PC-3 (cell line): ENCODE data around the gene RSRC1. TPM values are rescaled to one million over a fixed set of nuclear protein-coding genes. Genes with fewer than 3 reads are reported as not detected.
"Not testable (repeated sequence)": the region's sequence is repeated elsewhere in the genome, so short reads cannot be mapped to it uniquely, and the experiment has no call there.

Experiments used
- ATAC-seq: fragments of 200-7000 bp; cut with Tn5 transposase; 2 replicates; pipeline ENCODE4 v1.9.1; 2020; ENCODE audit warnings: mild to moderate bottlenecking, moderate library complexity
- BruUV-seq: library from RNA; stranded (reverse); fragments of 400-500 nt; replicated peaks from 2 replicates; lab custom pipeline; 2021; lab: Mats Ljungman, UMichigan
- CTCF ChIA-PET: fragments of 300-600 bp; sonication (Branson Sonifier 250); formaldehyde crosslinking; loops from one replicate; lab custom pipeline; 2022; ENCODE audit warnings: antibody characterized with exemption; lab: Charles Lee
- POLR2A ChIA-PET: fragments of 300-600 bp; sonication (Branson Sonifier 250); formaldehyde crosslinking; loops from one replicate; lab custom pipeline; 2022; ENCODE audit warnings: antibody characterized with exemption; ENCODE audit not compliant: unreplicated experiment; lab: Charles Lee
- DNase-seq: peaks from one replicate; pipeline ENCODE4 v3.0.0-alpha.2; 2015
- H2AFZ ChIP-seq: fragments of 300-600 bp; sonication (generic); 2 replicates; pipeline ENCODE4 v1.6.0; 2016; ENCODE audit warnings: antibody characterized with exemption, low read length
- H3F3A ChIP-seq: fragments of 300-600 bp; sonication (generic); one replicate; pipeline ENCODE4 v1.6.0; 2017; ENCODE audit warnings: antibody characterized with exemption, low read length, control low read depth, mild to moderate bottlenecking; ENCODE audit not compliant: unreplicated experiment
- H3K27ac ChIP-seq: fragments of 300-600 bp; sonication (generic); 2 replicates; pipeline ENCODE4 v1.5.1; 2016; ENCODE audit warnings: mild to moderate bottlenecking, low read length
- H3K27me3 ChIP-seq: fragments of 300-600 bp; sonication (generic); 2 replicates; pipeline ENCODE4 v1.6.1; 2016; ENCODE audit warnings: low read length, mixed read lengths
- H3K36me3 ChIP-seq: fragments of 300-600 bp; sonication (generic); 2 replicates; pipeline ENCODE4 v1.6.1; 2016; ENCODE audit warnings: low read depth, mixed run types, low read length, mixed read lengths
- H3K4me1 ChIP-seq: fragments of 300-600 bp; sonication (generic); 2 replicates; pipeline ENCODE4 v1.5.1; 2016; ENCODE audit warnings: low read length; ENCODE audit not compliant: insufficient read depth
- H3K4me2 ChIP-seq: fragments of 300-600 bp; sonication (generic); 2 replicates; pipeline ENCODE4 v1.6.0; 2016; ENCODE audit warnings: low read length
- H3K4me3 ChIP-seq: fragments of 300-600 bp; sonication (generic); 2 replicates; pipeline ENCODE4 v1.5.1; 2016; ENCODE audit warnings: mild to moderate bottlenecking, low read length, mixed read lengths
- H3K79me2 ChIP-seq: fragments of 300-600 bp; sonication (generic); 2 replicates; pipeline ENCODE4 v1.6.1; 2017; ENCODE audit warnings: low read length, mixed read lengths
- H3K9ac ChIP-seq: fragments of 300-600 bp; sonication (generic); 2 replicates; pipeline ENCODE4 v1.6.0; 2016; ENCODE audit warnings: mild to moderate bottlenecking, low read length
- H3K9me2 ChIP-seq: fragments of 300-600 bp; sonication (generic); replicated peaks from 2 replicates; pipeline ENCODE4 v1.6.1; 2016; ENCODE audit warnings: mixed run types, low read length, mixed read lengths
- H3K9me3 ChIP-seq: fragments of 300-600 bp; sonication (generic); 2 replicates; pipeline ENCODE4 v1.6.1; 2016; ENCODE audit warnings: low read length, mixed read lengths
- H4K20me1 ChIP-seq: fragments of 300-600 bp; sonication (generic); 2 replicates; pipeline ENCODE4 v1.6.1; 2016; ENCODE audit warnings: low read length, mixed read lengths
- EZH2 ChIP-seq: fragments of 300-600 bp; sonication (generic); IDR thresholded peaks from one replicate; pipeline ENCODE4 v1.6.1; 2017; ENCODE audit warnings: antibody characterized with exemption, mild to moderate bottlenecking, low read length; ENCODE audit not compliant: unreplicated experiment
- EZH2phosphoT487 ChIP-seq: fragments of 300-600 bp; sonication (generic); IDR thresholded peaks from 2 replicates; pipeline ENCODE4 v1.6.1; 2018; ENCODE audit warnings: mild to moderate bottlenecking, antibody characterized with exemption, low read length, borderline replicate concordance
- intact Hi-C: fragments of 100-400 bp; cut with micrococcal nuclease; formaldehyde crosslinking; loops from 2 replicates; pipeline ENCODE4 v1.9.0; 2023
- total RNA-seq: library from RNA; depleted of rRNA; stranded (reverse); fragments of >200 nt; gene quantifications from 2 replicates; pipeline ENCODE4 v1.2.3, GENCODE V29; 2014
- TF ChIP-seq, protein P1 (sequence below): fragments of 300-600 bp; sonication (generic); conservative IDR thresholded peaks from 2 replicates; pipeline ENCODE4 v1.5.1; 2017; ENCODE audit warnings: antibody characterized with exemption, low read depth, mild to moderate bottlenecking, low read length

The RSRC1 gene
- total RNA-seq, 1 experiment from 2014 or later = 39.5 TPM

DNA sequence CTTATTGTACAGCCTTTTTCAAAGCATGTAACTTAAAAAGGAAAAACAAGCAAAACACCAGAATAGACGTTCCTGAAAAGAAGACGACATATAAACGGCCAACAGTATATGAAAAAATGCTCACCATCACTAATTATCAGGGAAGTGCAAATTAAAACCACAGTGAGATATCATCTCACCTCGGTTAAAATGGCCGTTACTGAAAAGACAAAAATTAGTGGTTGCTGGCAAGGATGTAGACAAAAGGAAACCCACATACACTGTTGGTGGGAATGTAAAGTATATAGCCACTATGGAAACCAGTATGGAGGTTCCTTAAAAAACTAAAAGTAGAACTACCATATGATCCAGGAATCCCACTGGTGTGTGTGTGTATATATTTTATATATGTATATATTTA lies 396.6 kb downstream of the RSRC1 start:
- H4K20me1 ChIP-seq = no peaks in the 10 kb centered on the region
- TF ChIP-seq EZH2phosphoT487 (no peak), EZH2 (no peak)
- TF ChIP-seq, protein P1, sequence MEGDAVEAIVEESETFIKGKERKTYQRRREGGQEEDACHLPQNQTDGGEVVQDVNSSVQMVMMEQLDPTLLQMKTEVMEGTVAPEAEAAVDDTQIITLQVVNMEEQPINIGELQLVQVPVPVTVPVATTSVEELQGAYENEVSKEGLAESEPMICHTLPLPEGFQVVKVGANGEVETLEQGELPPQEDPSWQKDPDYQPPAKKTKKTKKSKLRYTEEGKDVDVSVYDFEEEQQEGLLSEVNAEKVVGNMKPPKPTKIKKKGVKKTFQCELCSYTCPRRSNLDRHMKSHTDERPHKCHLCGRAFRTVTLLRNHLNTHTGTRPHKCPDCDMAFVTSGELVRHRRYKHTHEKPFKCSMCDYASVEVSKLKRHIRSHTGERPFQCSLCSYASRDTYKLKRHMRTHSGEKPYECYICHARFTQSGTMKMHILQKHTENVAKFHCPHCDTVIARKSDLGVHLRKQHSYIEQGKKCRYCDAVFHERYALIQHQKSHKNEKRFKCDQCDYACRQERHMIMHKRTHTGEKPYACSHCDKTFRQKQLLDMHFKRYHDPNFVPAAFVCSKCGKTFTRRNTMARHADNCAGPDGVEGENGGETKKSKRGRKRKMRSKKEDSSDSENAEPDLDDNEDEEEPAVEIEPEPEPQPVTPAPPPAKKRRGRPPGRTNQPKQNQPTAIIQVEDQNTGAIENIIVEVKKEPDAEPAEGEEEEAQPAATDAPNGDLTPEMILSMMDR = no peak
- CTCF ChIA-PET = no interaction called here
- no peaks in the 10 kb centered on the region for H3F3A ChIP-seq
- H3K4me3 ChIP-seq = no peak overlapping the region
- no peak for ATAC-seq
- H3K79me2 ChIP-seq = no peaks in the 10 kb centered on the region
- no peaks in the 10 kb centered on the region for H3K4me1 ChIP-seq
- no peak overlapping the region for H3K27ac ChIP-seq
- H3K27me3 ChIP-seq = no peaks in the 10 kb centered on the region
- BruUV-seq = no TSS peak
- POLR2A ChIA-PET = no interaction called here
- no peak for DNase-seq
- no peaks in the 10 kb centered on the region for H3K9me3 ChIP-seq
- H2AFZ ChIP-seq = no peak overlapping the region
- intact Hi-C loops = no loop called here
- no peaks in the 10 kb centered on the region for H3K9me2 ChIP-seq
- no peak overlapping the region for H3K9ac ChIP-seq
- no peak overlapping the region for H3K4me2 ChIP-seq
- H3K36me3 ChIP-seq = no peaks in the 10 kb centered on the region

DNA sequence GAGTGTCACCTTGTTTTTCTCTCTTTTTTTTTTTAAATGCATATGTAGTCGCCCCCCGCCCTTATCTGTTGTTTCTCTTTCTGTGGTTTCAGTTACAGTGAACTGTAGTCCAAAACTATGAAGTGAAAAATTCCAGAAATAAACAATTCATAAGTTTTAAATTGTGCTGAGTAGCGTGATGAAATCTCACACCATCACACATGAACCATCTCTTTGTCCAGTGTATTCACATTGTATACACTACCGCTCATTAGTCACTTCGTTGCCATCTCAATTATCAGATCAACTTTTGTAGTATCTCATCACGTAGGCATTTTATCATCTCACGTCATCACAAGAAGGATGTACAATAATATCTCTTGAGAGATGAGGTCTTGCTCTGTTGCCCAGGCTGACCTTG lies 398.6 kb downstream of the RSRC1 start:
- no peaks in the 10 kb centered on the region for H3K4me1 ChIP-seq
- TF ChIP-seq, protein P1 = no peak
- TF ChIP-seq EZH2phosphoT487 (no peak), EZH2 (no peak)
- DNase-seq = no peak
- CTCF ChIA-PET = interaction anchor here (0.6 kb wide), 1 partner anchor 891 kb away, joined by 8 read pairs; no protein-coding TSS in a partner anchor
- no peaks in the 10 kb centered on the region for H3K27me3 ChIP-seq
- no peaks in the 10 kb centered on the region for H3K79me2 ChIP-seq
- H3K9ac ChIP-seq = no peak overlapping the region
- POLR2A ChIA-PET = no interaction called here
- H2AFZ ChIP-seq = no peak overlapping the region
- H4K20me1 ChIP-seq = no peaks in the 10 kb centered on the region
- no TSS peak for BruUV-seq
- intact Hi-C loops = no loop called here
- H3K9me2 ChIP-seq = no peaks in the 10 kb centered on the region
- no peak for ATAC-seq
- no peak overlapping the region for H3K27ac ChIP-seq
- H3K9me3 ChIP-seq = no peaks in the 10 kb centered on the region
- H3F3A ChIP-seq = no peaks in the 10 kb centered on the region
- no peak overlapping the region for H3K4me3 ChIP-seq
- no peaks in the 10 kb centered on the region for H3K36me3 ChIP-seq
- H3K4me2 ChIP-seq = no peak overlapping the region

DNA sequence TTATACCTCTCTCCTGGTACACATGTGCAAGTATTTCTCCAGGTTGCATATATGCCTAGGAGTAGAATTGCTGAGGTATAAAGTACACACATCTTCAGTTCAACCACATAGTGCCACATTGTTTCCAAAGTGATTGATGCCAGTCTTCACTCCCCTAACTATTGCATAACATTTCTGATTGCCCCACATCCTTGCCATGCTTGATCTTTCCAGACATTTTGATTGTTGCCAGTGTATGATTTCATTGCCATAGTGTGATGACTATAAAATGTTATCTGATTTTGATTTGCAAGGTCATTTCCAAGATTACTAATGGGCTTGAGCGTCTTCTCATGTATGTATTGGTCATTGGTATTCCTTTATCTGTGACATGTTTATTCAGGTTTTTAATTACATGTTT lies 400.0 kb downstream of the RSRC1 start:
- CTCF ChIA-PET = no interaction called here
- H4K20me1 ChIP-seq = no peaks in the 10 kb centered on the region
- no peaks in the 10 kb centered on the region for H3K9me3 ChIP-seq
- H3K4me2 ChIP-seq = no peak overlapping the region
- H3F3A ChIP-seq = no peaks in the 10 kb centered on the region
- POLR2A ChIA-PET = no interaction called here
- BruUV-seq = no TSS peak
- no peak overlapping the region for H3K4me3 ChIP-seq
- H3K27ac ChIP-seq = no peak overlapping the region
- no peaks in the 10 kb centered on the region for H3K4me1 ChIP-seq
- H3K36me3 ChIP-seq = no peaks in the 10 kb centered on the region
- no peak overlapping the region for H3K9ac ChIP-seq
- TF ChIP-seq EZH2 (no peak), EZH2phosphoT487 (no peak)
- TF ChIP-seq, protein P1 = no peak
- no peak overlapping the region for H2AFZ ChIP-seq
- no peaks in the 10 kb centered on the region for H3K9me2 ChIP-seq
- DNase-seq = no peak
- intact Hi-C loops = no loop called here
- H3K27me3 ChIP-seq = no peaks in the 10 kb centered on the region
- no peak for ATAC-seq
- H3K79me2 ChIP-seq = no peaks in the 10 kb centered on the region

DNA sequence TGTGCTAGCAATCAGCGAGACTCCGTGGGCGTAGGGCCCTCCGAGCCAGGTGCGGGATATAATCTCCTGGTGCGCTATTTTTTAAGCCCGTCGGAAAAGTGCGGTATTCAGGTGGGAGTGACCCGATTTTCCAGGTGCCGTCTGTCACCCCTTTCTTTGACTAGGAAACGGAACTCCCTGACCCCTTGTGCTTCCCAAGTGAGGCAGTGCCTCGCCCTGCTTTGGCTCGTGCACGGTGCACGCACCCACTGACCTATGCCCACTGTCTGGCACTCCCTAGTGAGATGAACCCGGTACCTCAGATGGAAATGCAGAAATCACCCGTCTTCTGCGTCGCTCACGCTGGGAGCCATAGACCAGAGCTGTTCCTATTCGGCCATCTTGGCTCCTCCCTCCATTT lies 406.8 kb downstream of the RSRC1 start:
- H2AFZ ChIP-seq, H3K9ac ChIP-seq, H3K79me2 ChIP-seq, H3K4me2 ChIP-seq, H4K20me1 ChIP-seq, H3F3A ChIP-seq, H3K9me2 ChIP-seq, DNase-seq, H3K4me1 ChIP-seq, ATAC-seq, BruUV-seq, H3K27me3 ChIP-seq, POLR2A ChIA-PET, H3K4me3 ChIP-seq, CTCF ChIA-PET, intact Hi-C loops, H3K27ac ChIP-seq, H3K9me3 ChIP-seq, H3K36me3 ChIP-seq: not testable (repeated sequence)
